Endothelial cell of hepatic sinusoid (primary cell): ENCODE measurements around the gene C1orf105.

ENCODE experiments used
- in situ Hi-C: cut with HindIII; loops from 2 replicates; pipeline ENCODE4 v1.10.0; 2017; ENCODE audit warnings: low sequenced_read_pairs

C1orf105 gene

DNA sequence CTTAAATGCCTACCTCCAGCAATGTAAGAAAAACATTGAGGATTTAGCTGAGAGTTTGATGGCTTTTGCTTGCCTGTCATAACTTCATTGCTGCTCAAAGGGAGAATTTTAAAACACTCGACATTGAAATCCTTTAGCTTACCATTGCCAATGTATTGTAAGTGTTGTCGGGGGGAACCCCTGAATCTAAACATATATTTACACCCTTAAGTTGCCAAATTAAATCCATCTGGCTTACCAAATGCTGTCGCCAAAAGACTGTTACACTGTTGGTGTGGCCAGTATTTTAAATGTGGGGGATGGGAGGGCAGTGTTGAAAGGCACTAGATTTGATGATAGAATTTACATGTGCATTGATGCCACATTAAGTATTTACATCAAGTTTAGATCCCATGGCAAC is 24.9 kb upstream of the C1orf105 start:
- in situ Hi-C loops = no loop called here

DNA sequence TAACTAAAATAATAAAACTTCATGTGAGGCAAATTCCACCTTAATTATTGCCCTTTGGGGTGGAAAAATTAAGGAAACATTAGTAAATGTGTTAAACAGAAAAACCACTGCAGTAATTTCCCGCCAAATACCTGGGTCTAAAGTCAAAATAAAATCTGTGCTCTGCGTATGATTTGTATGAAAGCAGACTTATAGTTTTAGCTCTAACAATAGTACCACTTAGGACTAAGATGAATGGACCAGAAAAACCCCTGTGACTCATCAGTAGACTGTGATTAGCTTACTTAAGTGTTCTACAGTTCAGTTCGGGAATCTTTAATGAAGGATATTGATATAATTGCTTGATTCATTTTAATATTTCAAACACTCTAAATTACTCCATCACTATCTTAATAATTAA is 23.3 kb upstream of the C1orf105 start:
- in situ Hi-C loops = no loop called here

DNA sequence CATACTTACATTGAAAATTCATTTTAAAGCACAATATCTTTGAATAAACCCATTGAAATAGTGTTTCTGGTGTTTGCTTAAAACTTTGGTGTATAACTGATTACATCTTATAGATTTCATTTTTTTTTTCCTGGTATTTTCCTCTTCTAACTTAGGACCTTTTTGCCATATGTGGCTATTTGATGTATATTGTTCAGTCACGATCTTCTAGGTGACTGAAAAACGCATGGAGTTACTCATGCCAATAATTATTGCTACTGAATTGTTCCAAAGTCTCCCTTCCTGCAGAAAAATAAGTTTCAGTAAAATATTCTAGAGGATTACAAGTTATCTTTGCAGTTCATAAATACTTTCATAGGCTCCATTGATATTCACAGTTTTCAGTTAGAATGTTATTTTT is 22.9 kb upstream of the C1orf105 start:
- in situ Hi-C loops = no loop called here

DNA sequence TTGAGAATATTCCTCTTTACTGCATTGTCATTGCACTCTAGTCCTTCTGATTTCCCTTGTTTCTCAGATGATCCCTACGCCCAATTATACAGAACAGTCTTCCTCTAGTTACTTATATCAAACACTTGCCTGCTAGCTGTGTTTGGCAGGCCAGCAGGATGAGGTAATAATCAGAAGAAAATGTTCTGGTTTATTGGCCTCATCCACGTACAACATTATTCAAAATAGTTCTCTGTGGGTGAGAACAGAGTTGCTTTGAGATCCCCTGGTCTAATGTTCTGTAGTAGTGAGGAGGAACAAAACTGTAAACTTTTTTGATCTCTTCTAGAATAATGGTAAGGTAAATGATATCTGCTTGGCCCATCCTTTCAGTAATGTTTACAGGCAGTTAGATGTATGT is 22.3 kb upstream of the C1orf105 start:
- in situ Hi-C loops = no loop called here

DNA sequence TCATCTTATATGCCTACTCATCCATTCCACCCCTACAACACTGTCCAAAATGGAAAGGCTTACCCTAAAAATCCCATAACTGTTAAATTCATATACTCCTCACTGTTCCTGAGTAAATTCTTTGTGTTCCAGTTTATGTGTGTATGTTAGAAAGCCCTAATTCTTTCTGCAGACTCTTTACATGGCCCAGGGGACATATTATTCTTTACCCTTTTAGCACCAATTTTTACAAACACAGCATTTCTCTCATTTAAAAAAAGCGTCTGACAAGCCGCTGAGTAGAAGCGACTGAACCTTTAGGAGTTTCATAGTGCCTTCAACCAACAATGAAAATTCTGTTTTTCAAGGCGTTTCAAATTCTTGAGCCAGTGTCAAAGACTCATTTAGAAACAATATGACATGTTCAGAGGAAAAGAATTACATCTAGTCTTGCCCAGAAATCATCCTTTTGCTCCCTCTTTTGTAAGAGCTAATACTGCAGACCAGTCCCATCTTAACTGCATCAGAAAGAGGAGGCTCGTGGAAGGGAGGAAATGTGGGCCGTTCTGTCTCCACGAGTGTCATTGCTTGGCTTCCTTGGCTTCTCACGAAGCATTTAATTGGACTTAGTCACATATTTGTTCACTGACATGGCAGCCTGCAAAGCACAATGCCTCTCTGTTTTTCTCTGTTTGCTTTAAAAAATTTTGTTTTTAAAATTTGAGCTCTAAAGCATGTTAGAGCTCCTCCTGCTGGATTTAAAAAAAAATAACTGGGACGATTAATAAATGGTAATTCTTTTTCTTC is 21.3 kb upstream of the C1orf105 start:
- in situ Hi-C loops = no loop called here

DNA sequence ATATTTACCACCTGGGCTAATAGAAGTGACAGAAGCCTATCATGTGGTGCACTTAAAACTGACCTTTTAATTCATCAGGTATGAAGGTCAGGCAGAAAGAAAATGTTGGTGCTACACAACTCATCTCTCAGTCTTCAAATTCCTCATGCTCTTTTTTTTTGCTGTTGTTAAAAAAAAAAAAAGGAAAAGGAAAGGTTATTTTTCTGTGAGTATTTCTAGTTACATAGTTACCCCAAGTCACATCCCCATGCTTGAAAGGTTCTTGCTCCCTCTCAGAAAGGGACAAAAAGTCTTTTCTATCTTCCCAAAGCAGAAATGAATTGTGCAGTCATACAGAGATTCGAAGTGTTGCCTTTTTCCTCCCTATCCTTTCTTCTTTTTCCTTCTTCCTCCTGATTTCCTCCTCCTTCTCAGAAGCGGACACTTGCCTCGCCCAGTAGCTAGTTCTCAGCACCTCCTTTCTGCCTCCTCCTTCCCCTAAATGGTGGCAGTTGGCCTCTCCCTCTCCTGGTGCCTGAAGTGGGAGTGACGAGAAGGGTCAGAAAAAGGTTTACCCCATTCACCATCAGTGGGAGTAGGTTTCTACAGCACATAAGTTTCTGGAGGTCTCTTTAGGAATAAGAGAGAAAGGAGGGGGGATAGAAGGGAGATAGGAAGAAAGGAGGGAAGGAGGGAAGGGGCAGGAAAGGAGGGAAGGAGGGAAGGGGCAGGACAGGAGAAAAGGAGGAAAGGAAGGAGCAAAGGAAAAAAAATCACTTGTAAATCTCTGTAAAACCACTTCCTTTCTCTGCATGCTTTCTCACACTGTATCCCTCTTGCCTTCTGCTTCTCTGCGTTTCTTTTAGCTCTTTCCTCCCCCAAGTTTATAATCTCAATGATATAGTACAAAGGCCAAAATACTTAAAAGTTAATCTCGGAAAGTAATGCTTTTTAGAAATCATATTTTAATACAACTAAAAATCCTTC is 20.4 kb upstream of the C1orf105 start:
- in situ Hi-C loops = loop anchor here (10.0 kb wide), 1 partner anchor 395 kb away; no protein-coding TSS in a partner anchor

DNA sequence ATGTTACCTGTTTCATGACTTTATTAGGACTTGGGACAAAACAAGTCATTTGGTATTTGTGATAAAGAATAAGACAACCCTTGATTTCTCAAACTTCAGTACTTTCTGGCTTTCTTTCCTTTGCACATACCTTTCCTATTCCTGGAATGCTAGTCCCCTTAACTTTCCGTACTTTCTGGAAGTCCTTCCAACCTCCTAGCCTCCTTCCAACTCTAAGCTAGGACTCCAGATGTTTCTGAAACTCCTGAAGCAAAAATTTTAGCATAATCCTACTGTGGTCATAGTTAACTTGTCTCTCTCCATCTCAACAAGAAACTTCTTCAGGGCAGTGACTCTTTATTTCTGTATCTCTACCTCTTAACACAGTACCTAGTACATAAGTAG is 19.8 kb upstream of the C1orf105 start:
- in situ Hi-C loops = loop anchor here (10.0 kb wide), 1 partner anchor 396 kb away; no protein-coding TSS in a partner anchor

DNA sequence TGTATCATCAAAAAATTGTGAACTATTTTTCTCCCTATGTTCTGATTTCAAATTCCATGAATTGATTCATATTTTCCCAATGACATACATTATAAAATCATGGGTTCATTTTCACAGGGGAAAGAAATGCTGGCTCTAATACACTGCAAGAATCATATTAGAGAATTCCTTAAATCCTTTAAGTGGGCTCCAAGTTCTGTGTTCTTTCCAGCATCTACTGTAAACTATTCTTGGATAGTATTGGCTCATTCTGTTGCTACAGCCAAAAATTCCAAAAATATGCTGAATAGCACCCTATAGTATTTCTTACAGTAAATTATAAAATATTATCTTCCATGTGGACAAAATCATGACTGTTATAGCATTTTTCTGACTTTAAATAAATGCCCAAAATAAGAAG is 19.0 kb upstream of the C1orf105 start:
- in situ Hi-C loops = loop anchor here (10.0 kb wide), 1 partner anchor 397 kb away; no protein-coding TSS in a partner anchor

DNA sequence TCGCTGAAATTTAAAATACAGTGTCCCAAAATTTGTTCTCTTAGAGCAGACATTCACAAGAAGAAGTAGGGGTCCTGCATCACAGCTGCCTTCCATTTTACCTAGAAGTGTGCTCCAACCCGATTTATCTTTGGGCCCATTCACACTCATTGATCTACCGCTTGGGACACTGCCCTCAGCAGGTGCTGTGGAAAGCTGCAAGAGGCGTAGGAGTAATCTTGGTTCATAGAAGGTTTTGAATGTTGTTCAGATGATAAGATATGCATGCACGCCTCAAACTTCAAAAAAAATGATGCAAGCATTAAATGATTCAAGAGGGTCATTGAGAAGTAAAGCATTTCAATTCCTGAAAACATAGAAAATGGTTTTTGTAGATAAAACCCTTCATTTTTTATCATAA is 18.6 kb upstream of the C1orf105 start:
- in situ Hi-C loops = loop anchor here (10.0 kb wide), 1 partner anchor 397 kb away; no protein-coding TSS in a partner anchor

DNA sequence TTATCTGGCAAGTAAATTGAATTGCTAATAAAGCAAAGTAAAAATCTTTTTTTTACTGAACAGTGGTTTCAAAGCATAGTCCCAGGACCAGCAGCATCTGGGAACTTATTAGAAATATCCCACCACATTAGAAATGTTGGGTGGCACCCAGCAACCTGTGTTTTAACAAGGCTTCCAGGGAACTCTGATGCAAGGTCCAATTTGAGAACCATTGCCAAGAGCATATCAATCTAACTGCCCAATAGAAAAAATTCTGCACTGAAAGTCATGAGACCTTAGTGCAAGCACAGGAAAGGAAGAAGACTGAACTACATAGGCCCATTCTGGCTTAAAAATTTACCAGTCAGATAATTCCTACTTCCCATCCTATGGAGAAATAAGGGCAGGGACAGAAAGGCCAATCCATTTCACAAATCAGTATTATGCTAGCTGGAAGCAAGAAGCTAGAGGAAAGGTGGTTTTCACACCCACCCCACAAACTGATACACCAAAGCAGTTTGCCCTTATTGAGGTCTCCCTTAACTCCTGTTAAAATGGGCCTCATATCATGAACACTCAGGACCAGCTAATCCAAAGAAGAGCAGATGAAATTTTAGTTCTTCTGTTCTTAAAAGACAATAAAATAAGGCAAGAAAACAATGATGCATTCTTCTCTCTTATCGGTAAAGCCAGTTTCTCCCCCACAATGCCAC is 17.5 kb upstream of the C1orf105 start:
- in situ Hi-C loops = loop anchor here (10.0 kb wide), 1 partner anchor 398 kb away; no protein-coding TSS in a partner anchor

DNA sequence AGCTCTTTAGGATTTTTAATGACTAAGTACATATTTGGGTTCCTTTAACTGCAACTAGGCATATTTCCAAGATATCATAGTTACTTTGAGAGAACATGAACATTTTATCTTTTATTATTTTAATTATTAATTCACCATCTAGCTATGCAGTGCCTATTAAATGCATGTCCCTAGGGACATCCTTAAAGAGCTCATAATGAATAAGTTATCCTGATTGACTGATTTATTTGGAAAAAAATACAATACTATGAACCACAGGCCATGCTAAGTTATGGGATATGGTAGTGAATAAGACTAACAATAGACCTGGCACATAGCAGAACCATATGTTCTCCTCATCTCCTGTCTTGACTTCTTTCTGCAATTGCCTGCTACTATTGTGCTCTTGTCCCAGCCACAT is 16.4 kb upstream of the C1orf105 start:
- in situ Hi-C loops = loop anchor here (10.0 kb wide), 1 partner anchor 399 kb away; no protein-coding TSS in a partner anchor

DNA sequence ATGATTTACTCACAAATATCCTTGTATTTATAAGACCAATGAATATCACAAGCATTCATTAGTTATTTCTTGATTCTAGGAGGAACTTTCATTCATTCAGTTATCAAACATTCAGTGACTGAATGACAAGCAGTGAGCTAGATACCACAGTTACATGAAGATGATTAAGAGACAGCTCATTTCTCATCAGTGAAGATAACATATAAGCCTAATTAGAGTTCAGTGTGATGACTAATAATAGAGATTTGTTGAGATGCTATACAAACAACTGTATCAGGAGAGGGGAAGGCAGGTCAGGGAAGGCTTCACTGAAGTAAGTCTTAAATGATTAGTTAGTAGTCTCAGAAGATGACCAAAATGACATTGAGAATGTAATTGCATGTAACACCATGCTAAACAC is 14.6 kb upstream of the C1orf105 start:
- in situ Hi-C loops = loop anchor here (5.0 to 10.0 kb wide), 2 partner anchors 319 to 401 kb away; no protein-coding TSS in a partner anchor

DNA sequence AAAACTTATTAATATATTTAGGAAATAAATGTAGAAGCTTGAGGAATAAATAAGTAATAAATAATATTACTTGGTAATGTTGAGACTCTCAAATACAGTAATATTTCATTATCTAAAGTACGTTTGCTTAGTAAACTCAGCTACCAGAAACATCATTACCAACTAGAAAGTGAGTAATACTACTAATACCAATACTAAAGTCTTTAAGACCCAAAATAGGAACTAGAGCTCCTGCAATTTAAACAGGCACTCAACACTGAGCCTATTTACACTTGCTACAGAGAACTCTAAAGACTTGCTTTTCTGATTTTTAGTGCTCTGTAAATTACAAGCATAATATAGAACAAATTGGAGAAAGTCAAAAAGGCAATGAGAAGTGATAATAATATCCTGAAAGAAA is 13.5 kb upstream of the C1orf105 start:
- in situ Hi-C loops = loop anchor here (5.0 to 10.0 kb wide), 2 partner anchors 320 to 402 kb away; no protein-coding TSS in a partner anchor

DNA sequence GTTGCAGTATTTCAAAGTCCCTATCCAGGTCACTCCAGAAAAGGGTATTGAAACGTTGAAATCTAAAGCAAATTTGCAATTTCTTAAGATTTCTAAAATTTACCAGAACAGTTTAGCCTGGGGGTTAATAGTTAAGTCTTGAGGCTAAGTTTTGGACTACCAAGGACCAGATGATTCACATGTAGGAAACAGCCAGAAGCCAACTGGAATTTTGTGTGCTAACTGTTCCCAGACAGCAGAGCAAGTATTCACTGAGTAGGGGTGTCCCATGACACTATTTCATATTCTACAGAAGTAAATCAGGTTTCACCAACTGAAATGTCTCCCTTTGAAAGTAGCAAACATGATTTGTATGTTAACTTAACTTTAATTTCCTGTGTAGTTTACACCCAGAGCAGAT is 11.5 kb upstream of the C1orf105 start:
- in situ Hi-C loops = loop anchor here (5.0 to 10.0 kb wide), 2 partner anchors 322 to 404 kb away; no protein-coding TSS in a partner anchor

DNA sequence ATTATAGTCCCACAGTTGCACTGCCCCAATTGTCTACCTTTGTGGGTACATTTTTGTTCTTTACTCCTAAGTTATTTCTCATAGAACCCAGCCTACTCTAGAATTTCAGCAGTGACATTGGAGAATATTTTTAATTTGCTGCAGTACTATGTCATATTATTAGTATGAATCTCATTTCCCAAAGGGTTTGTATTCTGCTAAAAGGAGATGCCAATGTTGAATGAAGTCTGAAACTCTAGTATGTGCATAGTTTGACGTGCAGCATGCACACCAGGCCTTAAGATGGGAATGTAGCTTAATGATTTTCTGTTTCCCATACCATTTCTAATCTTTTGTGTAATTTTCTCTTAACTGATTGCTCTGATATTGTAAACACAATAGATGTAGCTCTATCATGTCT is 10.5 kb upstream of the C1orf105 start:
- in situ Hi-C loops = no loop called here

DNA sequence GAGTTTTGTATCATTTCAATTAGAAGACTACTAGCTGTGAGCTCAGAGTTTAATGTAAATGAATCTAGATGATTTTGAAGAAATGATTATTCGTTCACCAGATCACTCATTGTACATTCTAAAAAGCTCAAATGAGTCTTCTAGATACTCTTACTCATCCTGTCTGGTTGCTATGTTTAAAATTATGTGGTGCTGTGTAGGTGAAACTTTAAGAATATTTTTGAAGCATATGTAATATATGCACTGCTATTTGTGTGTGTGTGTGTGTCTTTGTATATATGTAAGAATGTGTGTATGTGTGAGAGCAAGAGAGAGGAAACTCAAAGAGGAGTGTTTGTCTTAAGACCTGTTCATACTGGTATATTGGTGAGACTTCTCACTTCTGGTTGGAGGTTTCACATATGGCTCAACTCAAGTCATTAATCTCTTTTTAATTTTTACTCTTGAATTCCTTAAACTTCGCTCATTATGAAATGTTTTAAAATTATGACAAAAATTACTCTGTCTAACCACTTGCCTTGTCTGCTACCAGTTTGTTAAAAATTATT is 8.6 kb upstream of the C1orf105 start:
- in situ Hi-C loops = no loop called here

DNA sequence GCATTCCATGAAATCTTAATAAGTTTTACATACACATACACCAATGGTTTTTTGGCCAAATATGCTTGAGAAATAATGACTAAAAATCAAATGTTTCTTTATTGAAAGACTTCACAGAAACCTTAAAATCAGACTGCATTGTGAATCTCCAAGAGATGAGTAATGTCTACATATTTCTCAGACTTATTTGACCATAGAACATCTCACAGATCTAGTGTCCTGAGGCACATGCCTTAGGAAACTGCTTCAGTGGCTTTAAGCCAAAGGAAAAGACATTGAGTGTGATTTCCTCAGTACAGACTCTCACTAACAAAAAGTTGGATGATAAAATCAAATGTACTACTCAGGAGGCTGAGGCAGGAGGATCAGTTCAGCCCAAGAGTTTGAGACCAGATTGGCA is 6.2 kb upstream of the C1orf105 start:
- in situ Hi-C loops = no loop called here

DNA sequence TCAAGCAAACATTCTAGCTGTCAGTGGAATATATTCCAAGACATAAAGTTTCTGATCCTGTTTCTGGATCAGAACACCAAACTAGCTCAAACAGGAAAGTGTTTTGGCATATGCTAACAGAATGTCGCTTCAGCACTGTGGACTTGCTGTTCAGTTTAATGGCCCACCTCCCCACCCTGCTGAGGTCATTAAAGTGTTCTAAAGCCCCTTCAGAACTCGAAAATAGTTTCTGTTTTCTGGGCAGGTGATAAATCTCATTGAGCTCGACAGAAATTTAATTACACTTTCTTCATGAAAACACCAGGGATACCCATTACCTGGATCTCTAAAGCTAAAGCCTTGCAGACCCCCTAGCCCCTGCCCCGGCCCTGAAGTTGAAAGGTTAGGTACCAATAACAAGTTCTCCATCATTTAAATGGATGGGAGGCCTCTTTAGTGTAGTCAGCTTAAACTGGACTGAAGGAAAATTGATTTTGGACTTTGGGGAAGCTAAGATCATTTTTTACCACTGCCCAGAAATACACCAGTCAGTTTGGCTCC is 3.9 kb upstream of the C1orf105 start:
- in situ Hi-C loops = no loop called here

DNA sequence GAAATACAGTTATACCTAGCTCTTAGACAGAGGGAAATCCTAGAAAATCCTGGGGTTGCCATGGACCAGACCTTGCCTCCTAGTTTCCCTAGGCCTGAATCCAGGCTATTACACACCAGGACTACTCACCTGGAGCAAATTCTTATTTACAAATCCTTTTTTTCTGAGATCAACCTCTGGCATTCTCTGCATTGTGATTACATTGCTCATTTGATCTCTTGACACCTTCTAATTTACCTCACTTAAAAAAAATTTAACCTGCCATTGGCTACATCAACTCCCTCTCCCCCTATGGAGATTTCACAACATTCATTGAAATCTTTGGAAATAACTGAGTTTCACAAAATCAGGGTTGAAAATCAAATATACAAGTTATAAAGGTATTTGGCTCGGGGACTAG is 2.9 kb upstream of the C1orf105 start:
- in situ Hi-C loops = no loop called here

DNA sequence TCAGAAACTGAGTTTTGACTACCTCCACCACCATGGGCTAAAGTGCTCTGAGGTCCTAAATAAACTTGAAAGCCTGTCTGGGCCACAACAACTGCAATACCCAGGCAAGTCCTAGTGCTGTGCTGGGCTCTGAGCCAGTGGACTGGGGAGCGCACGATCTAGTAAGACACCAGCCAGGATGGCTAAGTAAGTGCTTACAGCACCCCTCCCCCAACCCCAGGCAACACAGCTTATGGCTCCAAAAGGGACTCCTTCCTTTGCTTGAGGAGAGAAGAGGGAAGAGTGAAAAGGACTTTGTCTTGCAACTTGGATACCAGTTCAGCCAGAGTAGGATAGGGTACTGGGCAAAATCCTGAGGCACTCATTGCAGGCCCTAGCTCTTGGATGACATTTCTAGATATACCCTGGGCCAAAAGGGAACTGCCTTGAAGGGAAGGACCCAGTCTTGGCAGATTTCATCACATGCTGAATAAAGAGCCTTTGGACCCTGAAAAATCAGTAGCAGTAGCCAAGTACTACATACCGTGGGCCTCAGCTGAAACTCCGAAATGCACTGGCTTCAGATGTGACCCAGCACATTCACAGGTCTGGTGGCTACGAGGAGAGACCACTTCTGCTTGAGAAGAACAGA is 1.6 kb downstream of the C1orf105 start:
- in situ Hi-C loops = no loop called here
